HG02852 (cell line): ENCODE data around the gene ELMO2.

Experiments used
- ATAC-seq: cut with Tn5 transposase; IDR thresholded peaks from one replicate; pipeline ENCODE4 v1.9.1; 2021; ENCODE audit warnings: mild to moderate bottlenecking, moderate library complexity; ENCODE audit not compliant: unreplicated experiment

Gene ELMO2, protein sequence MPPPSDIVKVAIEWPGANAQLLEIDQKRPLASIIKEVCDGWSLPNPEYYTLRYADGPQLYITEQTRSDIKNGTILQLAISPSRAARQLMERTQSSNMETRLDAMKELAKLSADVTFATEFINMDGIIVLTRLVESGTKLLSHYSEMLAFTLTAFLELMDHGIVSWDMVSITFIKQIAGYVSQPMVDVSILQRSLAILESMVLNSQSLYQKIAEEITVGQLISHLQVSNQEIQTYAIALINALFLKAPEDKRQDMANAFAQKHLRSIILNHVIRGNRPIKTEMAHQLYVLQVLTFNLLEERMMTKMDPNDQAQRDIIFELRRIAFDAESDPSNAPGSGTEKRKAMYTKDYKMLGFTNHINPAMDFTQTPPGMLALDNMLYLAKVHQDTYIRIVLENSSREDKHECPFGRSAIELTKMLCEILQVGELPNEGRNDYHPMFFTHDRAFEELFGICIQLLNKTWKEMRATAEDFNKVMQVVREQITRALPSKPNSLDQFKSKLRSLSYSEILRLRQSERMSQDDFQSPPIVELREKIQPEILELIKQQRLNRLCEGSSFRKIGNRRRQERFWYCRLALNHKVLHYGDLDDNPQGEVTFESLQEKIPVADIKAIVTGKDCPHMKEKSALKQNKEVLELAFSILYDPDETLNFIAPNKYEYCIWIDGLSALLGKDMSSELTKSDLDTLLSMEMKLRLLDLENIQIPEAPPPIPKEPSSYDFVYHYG

GRCh38 chr20:46406200-46406985 is at the start of gene ELMO2:
Gene ELMO2, minus strand, starts transcription at chr20:46406615. Its CDS starts 12,133 bp downstream, at chr20:46394482.
- peak; percentile 80 for ATAC-seq

- ATAC-seq = no peak
Observed at GRCh38 chr20:46455729-46456128, 49.3 kb upstream of the ELMO2 start.

DNA sequence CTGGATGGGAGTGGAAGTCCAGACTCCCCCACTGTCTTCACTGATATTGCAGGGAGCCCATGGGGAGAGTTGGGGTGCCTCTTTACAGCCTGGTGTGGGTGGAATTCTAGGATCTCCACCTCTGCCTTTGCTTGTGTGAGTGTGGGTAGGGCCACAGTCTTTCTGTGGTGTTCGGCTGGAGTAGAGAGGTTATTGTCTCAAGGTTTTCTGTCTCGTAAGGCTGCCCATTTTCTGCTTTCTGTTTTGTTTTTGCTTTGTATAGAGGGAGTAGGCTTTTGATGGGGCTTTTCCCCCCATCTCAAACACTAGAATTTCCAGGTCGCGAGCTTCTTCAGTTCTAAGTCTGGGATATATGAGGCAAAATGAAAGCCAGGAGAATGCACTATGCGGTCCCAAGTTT is 40.4 kb upstream of the ELMO2 start:
- no peak for ATAC-seq

DNA sequence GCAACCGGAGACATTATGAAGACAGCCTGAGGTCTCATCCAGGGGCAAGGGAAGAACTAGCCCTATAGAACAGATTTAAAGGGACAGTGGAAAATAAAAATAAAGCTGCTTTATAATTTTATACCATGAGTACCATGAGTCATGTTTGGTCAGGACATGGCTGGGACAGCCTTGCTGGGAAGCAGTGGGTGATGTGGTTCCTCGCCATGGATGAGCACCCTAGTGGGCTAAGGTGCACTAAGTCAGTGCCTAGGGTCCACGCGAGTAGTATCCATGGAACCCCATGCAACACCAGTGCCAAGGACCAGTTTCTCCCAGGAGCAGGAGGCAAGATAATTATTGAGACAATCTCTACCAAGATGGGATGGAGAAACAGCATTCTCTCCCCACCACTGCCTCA is 33.4 kb upstream of the ELMO2 start:
- ATAC-seq = no peak

- ATAC-seq = no peak
Observed at GRCh38 chr20:46438156-46438750, 31.8 kb upstream of the ELMO2 start.

- no peak for ATAC-seq
Observed at GRCh38 chr20:46435146-46435545, 28.7 kb upstream of the ELMO2 start.

GRCh38 chr20:46434597-46434996 is 28.2 kb upstream of the ELMO2 start:
- ATAC-seq = no peak

DNA sequence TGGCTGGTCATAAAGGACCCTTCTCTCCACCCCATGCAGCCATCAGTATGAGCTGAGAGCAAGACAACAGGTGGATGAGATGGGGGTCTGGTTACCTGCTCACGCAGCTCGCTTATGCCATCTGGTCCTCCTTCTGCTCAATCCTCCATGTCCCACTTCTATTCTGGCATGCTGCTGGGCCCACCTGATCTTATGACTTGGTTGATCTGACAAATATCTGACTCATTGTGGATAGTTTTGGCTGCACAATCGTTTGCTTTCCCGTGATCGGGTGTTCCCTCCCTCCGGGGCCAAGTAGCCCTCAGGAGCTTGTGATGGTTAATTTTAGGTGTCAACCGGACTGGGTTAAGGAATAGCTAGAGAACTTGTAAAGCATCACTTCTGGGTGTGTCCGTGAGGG is 26.6 kb upstream of the ELMO2 start:
- ATAC-seq = no peak

DNA sequence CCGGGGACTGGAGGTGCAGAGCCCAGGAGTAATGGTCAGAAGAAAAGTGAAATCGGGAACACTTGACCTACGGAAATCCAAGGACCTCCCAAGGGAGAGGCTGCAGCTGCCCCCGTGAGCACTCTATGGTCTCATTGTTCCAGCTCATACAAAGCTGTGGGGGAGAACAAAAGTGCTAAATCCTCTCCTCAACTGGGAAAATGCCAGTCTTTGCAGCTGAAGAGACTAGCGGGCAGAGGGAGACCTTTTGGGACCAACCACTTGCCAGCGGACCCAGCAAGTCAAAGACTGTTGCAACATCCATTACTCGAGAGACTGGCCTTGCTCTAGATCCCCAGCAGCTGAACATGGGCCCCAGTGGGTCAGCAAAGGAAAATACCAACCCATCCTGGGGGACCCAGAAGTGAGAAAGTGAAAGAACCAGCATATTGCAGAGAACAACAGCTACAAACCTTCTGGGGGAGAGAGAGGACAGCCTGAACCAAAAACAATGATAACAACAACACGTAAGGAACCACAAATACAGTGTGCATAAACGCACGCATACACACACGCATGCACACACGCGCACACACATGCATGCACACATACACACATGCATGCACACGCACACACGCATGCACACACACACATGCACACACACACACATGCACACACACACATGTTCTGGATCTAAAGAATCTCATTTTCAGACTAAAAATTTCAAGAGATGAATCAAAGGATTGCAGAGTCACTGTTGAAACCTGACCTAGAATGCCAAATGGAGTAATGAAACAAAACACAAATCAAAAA is 24.7 kb upstream of the ELMO2 start:
- no peak for ATAC-seq

- no peak for ATAC-seq
Observed at GRCh38 chr20:46427384-46427783, 21.0 kb upstream of the ELMO2 start.

GRCh38 chr20:46423882-46424482 is 17.6 kb upstream of the ELMO2 start:
- no peak for ATAC-seq

DNA sequence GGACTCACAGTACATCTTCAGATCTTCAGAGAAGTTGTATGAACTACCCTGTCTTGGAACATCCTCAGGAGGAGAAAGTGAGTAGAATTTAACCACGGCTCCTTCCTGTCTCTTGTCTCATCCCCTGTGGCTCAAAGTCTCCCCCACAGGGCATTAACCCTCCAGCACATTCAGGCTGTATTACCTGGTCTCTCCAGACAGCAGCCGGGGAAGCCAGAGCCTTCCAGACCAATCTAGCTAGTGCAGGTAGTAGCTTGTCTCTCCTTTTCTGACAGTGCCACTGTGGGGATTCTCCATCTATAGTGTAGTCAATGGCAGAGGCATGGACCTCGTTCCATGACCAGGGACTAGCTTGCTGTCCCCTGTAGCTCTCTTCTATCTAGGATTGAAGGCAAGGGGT is 16.9 kb upstream of the ELMO2 start:
- ATAC-seq = no peak

GRCh38 chr20:46420878-46421277 is 14.5 kb upstream of the ELMO2 start:
- ATAC-seq = no peak

- ATAC-seq = no peak
Observed at GRCh38 chr20:46419882-46420281, 13.5 kb upstream of the ELMO2 start.

DNA sequence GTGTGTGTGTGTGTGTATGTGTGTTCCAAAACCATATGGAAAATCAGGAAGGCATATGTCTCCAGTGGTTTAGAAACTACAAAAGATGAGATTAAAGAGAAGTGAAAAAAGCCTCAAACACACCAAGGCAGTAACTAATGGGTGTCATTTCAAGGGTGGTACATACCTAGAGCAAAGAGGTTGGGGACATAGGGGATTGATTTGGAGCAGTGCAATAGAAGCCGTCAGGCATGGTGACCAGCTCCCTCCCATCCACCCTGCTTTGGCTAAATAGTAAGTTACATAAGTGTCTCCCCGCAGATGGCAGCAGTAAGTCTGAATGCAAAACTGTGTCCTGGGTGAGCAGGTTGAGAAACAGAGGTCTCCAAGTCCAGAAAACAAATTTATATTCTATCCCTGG is 10.4 kb upstream of the ELMO2 start:
- ATAC-seq = no peak

DNA sequence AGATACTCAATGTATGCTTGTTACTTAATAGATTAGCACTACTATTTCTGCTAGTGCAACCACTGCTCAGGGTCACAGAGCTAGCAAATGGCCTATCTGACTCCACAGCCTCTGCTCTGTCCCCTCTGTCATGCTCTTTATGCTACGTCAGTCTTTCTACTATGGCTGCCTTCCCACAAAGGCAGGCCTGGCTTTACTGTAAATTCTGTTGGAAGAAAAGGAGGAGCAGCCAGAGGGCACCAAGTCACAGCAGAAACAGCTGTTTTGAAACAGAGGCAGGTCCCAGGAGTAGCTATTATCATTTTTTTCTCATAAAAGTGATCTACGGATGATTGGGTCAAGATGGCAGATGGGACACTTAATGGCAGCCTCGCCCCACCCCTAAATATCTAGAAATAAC is 10.0 kb upstream of the ELMO2 start:
- ATAC-seq = no peak

- ATAC-seq = no peak
Observed at GRCh38 chr20:46415773-46416172, 9.4 kb upstream of the ELMO2 start.

- ATAC-seq = no peak
Observed at GRCh38 chr20:46414608-46415007, 8.2 kb upstream of the ELMO2 start.

DNA sequence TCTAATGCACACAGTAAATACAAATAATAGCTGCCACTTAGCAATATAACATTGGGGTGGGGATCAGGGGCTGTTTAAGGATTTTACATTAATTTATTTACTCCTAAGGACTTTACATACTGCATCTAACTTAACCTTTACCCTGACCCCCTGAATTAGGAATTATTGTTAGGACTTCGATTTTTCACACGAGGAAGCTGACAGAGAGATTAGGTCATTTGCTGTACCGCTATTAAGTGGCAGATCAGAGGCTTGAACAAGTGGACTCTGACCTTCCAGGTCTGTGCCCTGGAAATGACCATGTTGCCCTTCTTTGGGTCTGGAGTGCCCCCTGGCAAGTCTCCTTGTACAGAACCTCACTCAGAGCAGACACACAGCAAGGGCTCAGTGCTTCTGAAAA is 5.2 kb upstream of the ELMO2 start:
- ATAC-seq = no peak

DNA sequence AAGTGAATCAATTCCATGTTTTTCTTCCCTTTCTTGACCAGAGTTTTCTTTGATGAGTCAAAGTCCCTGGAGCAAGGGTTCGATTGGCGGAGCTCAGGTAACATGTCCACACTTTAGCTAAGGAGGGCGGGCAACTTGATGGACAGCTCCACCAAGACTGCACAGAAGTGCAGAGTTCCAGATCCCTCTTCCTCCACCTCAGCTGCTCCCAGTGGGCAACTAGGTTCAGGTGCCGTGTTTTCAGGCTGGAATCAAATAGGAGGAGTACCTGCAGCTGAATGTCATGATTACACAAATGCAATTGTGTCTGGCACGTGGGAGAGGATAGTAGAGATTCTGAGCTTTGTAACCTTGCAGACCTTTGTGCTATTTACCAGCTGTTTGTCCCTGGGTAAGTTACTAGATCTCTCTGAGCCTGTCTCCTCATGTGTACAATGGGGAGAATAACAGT is 1.9 kb upstream of the ELMO2 start:
- no peak for ATAC-seq
